ENCODE data around the gene SLMAP. TPM values are rescaled to one million over a fixed set of nuclear protein-coding genes. Genes with fewer than 3 reads are reported as not detected.

SLMAP gene
- total and polyA plus RNA-seq, 2 donors (not counting 1 experiment from before 2014, with no cell fraction given) = 9.7 to 67.2 TPM

- Histone ChIP-seq H3K27me3 (replicated peaks in 1 of 4; ENCODE audit: control extremely low read depth in 1 of 4, control insufficient read depth in 3 of 4, insufficient read depth in 4 of 4, low read length in 3 of 4) (no peaks in the 10 kb centered on the region), H3K79me2 (ENCODE audit: control insufficient read depth, insufficient read depth, low read length) (peaks cover 54% of the 10 kb centered on the region), H3K9ac (ENCODE audit: low read length) (no peak overlapping the region), H3K9me3 (ENCODE audit: control extremely low read depth in 1 of 3, control insufficient read depth in 2 of 3, insufficient read depth in 1 of 3, low read length in 2 of 3) (no peaks in the 10 kb centered on the region), H3K27ac (ENCODE audit: low read length in 2 of 2) (no peak overlapping the region), H4K20me1 (ENCODE audit: control insufficient read depth, insufficient read depth, low read length, poor library complexity, severe bottlenecking) (peaks cover 26% of the 10 kb centered on the region), H3K4me3 (ENCODE audit: control extremely low read depth in 1 of 5, extremely low read depth in 1 of 5, insufficient read depth in 1 of 5, low read depth in 2 of 5, low read length in 4 of 5) (no peak overlapping the region), H2AFZ (ENCODE audit: insufficient read depth, low read depth, low read length, poor library complexity, severe bottlenecking) (no peak overlapping the region), H3K36me3 (replicated peaks in 1 of 2; ENCODE audit: control extremely low read depth in 1 of 2, control insufficient read depth in 1 of 2, extremely low read depth in 1 of 2, insufficient read depth in 2 of 2, low read length in 1 of 2) (peaks cover 0 to 2% of the 10 kb centered on the region in 2 experiments), H3K4me2 (replicated peaks; ENCODE audit: low read depth, low read length, poor library complexity, severe bottlenecking) (no peak overlapping the region), H3K4me1 (ENCODE audit: control insufficient read depth in 2 of 2, insufficient read depth in 2 of 2, low read length in 2 of 2) (peaks cover 9 to 11% of the 10 kb centered on the region in 2 donors)
- H3K27me3 Mint-ChIP-seq = no peaks in the 10 kb centered on the region
- H3K9me3 Mint-ChIP-seq (ENCODE audit: insufficient read depth) = no peaks in the 10 kb centered on the region
- no peak for TF ChIP-seq EZH2 (IDR thresholded peaks at IDR 0.05; ENCODE audit: borderline replicate concordance, insufficient read depth, low read depth, low read length, poor library complexity, severe bottlenecking)
- TF ChIP-seq, protein P1, sequence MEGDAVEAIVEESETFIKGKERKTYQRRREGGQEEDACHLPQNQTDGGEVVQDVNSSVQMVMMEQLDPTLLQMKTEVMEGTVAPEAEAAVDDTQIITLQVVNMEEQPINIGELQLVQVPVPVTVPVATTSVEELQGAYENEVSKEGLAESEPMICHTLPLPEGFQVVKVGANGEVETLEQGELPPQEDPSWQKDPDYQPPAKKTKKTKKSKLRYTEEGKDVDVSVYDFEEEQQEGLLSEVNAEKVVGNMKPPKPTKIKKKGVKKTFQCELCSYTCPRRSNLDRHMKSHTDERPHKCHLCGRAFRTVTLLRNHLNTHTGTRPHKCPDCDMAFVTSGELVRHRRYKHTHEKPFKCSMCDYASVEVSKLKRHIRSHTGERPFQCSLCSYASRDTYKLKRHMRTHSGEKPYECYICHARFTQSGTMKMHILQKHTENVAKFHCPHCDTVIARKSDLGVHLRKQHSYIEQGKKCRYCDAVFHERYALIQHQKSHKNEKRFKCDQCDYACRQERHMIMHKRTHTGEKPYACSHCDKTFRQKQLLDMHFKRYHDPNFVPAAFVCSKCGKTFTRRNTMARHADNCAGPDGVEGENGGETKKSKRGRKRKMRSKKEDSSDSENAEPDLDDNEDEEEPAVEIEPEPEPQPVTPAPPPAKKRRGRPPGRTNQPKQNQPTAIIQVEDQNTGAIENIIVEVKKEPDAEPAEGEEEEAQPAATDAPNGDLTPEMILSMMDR (IDR thresholded peaks at IDR 0.05) = no peak
- DNase-seq (no peak), ATAC-seq (ENCODE audit: low read depth) (no peak)
- ChIA-PET POLR2A (no interaction called here), CTCF (no interaction called here)
- no peak overlapping the region for H3K4me3 Mint-ChIP-seq
- intact Hi-C loops (cut with micrococcal nuclease) = no loop called here
- peaks cover 28% of the 10 kb centered on the region for H3K4me1 Mint-ChIP-seq
- H3K27ac Mint-ChIP-seq = no peak overlapping the region
These were observed 62.7 kb downstream of the SLMAP start for GRCh38 chr3:57818772-57819171.

- Mint-ChIP-seq H3K27ac (no peak overlapping the region), H3K27me3 (no peaks in the 10 kb centered on the region), H3K4me3 (no peak overlapping the region), H3K9me3 (ENCODE audit: insufficient read depth) (no peaks in the 10 kb centered on the region), H3K4me1 (peaks cover 22% of the 10 kb centered on the region)
- Histone ChIP-seq H2AFZ (ENCODE audit: insufficient read depth, low read depth, low read length, poor library complexity, severe bottlenecking) (no peak overlapping the region), H3K4me1 (ENCODE audit: control insufficient read depth in 2 of 2, insufficient read depth in 2 of 2, low read length in 2 of 2) (no peaks in the 10 kb centered on the region), H3K36me3 (replicated peaks in 1 of 2; ENCODE audit: control extremely low read depth in 1 of 2, control insufficient read depth in 1 of 2, extremely low read depth in 1 of 2, insufficient read depth in 2 of 2, low read length in 1 of 2) (peaks cover 0 to 2% of the 10 kb centered on the region in 2 experiments), H3K79me2 (ENCODE audit: control insufficient read depth, insufficient read depth, low read length) (peaks cover 43% of the 10 kb centered on the region), H3K4me2 (replicated peaks; ENCODE audit: low read depth, low read length, poor library complexity, severe bottlenecking) (no peak overlapping the region), H3K4me3 (ENCODE audit: control extremely low read depth in 1 of 5, extremely low read depth in 1 of 5, insufficient read depth in 1 of 5, low read depth in 2 of 5, low read length in 4 of 5) (no peak overlapping the region), H3K9ac (ENCODE audit: low read length) (no peak overlapping the region), H3K27me3 (replicated peaks in 1 of 4; ENCODE audit: control extremely low read depth in 1 of 4, control insufficient read depth in 3 of 4, insufficient read depth in 4 of 4, low read length in 3 of 4) (no peaks in the 10 kb centered on the region), H3K27ac (ENCODE audit: low read length in 2 of 2) (no peak overlapping the region), H3K9me3 (ENCODE audit: control extremely low read depth in 1 of 3, control insufficient read depth in 2 of 3, insufficient read depth in 1 of 3, low read length in 2 of 3) (no peaks in the 10 kb centered on the region), H4K20me1 (ENCODE audit: control insufficient read depth, insufficient read depth, low read length, poor library complexity, severe bottlenecking) (peaks cover 20% of the 10 kb centered on the region)
- ATAC-seq (ENCODE audit: low read depth) (no peak), DNase-seq (no peak)
- WGBS (ENCODE audit: insufficient coverage) = 100% methylated on average over 5 of the region's 6 CpGs
- ChIA-PET POLR2A (no interaction called here), CTCF (no interaction called here)
- intact Hi-C loops (cut with micrococcal nuclease) = no loop called here
- TF ChIP-seq EZH2 (IDR thresholded peaks at IDR 0.05; ENCODE audit: borderline replicate concordance, insufficient read depth, low read depth, low read length, poor library complexity, severe bottlenecking) = no peak
- TF ChIP-seq, protein P1 (IDR thresholded peaks at IDR 0.05) = no peak
These were observed 64.4 kb downstream of the SLMAP start for GRCh38 chr3:57820479-57820878.

Measured in B cell (primary cell).